Measurements from ENCODE around the gene CMC1. TPM values are rescaled to one million over a fixed set of nuclear protein-coding genes. Genes with fewer than 3 reads are reported as not detected.

Gene CMC1
- total and polyA plus RNA-seq, 9 of the 15 experiments (the other 6 are each of a cell fraction or from before 2014, with no cell fraction given), result 15.9 to 74.6 (median 48.9) TPM

DNA sequence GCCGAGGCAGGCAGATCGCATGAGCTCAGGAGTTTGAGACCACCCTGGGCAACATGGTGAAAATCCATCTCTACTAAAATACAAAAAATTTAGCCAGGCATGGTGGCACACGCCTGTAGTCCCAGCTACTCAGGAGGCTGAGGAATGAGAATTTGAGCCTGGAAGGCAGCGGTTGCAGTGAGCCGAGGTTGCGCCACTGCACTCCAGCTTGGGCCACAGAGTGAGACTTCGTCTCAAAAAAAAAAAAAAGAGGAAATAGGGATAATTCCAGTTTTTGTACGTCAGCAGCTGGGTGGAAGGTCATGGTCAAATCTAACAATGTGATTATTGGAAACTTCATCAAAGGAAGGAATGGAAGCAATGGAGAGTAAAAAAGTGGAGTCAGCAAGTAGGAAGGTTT, 3.1 kb downstream of the CMC1 start (continued):
- TF ChIP-seq SMARCB1 (IDR thresholded peaks at IDR 0.05; ENCODE audit: insufficient read length, low read depth) (no peak), MYNN (IDR thresholded peaks at IDR 0.05) (no peak), MYNN (CRISPR knock-in tag; IDR thresholded peaks at IDR 0.05) (no peak), C11orf30 (IDR thresholded peaks at IDR 0.05; ENCODE audit: low read depth) (0 out of 2 replicates have a peak, but pooled peaks have one; percentile 16), ZBTB33 (CRISPR knock-in tag; IDR thresholded peaks at IDR 0.05) (0 out of 2 replicates have a peak, but pooled peaks have one; percentile 39), ZNF707 (CRISPR knock-in tag; conservative IDR thresholded peaks at IDR 0.05) (no peak), RREB1 (CRISPR knock-in tag; IDR thresholded peaks at IDR 0.05) (no peak)
